ENCODE results near the gene ZFP57.

ZFP57 gene

DNA sequence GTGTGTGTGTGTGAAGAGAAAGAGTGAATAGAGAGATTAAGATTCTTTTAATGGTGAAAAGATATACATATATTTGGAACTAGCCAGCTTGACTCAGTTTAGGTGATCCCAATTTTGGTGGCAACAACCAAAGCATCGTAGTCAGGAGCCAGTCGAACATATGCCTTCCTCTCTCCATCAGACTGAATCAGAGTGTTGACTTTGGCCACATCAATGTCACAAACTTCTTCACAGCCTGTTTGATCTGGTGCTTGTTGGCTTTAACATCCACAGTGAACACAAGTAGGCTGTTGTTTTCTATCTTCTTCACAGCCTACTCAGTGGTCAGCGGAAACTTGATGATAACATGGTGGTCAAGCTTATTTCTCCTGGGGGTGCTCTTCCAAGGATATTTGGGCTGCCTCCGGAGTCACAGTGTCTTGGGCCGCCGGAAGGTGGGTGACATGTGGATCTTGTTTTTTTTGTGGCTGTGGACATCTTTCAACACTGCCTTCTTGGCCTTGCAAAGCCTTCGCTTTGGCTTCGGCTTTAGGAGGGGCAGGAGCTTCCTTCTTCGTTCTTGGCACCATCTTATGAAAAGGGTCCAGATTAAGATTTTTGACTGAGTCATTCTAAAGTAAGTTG, 45.7 kb upstream of the ZFP57 start:
- TF ChIP-seq, protein P1, sequence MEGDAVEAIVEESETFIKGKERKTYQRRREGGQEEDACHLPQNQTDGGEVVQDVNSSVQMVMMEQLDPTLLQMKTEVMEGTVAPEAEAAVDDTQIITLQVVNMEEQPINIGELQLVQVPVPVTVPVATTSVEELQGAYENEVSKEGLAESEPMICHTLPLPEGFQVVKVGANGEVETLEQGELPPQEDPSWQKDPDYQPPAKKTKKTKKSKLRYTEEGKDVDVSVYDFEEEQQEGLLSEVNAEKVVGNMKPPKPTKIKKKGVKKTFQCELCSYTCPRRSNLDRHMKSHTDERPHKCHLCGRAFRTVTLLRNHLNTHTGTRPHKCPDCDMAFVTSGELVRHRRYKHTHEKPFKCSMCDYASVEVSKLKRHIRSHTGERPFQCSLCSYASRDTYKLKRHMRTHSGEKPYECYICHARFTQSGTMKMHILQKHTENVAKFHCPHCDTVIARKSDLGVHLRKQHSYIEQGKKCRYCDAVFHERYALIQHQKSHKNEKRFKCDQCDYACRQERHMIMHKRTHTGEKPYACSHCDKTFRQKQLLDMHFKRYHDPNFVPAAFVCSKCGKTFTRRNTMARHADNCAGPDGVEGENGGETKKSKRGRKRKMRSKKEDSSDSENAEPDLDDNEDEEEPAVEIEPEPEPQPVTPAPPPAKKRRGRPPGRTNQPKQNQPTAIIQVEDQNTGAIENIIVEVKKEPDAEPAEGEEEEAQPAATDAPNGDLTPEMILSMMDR (IDR thresholded peaks at IDR 0.05; ENCODE audit: low read length), result no peak
- TF ChIP-seq EZH2 (optimal IDR thresholded peaks at IDR 0.05; ENCODE audit: low read depth, low read length), result no peak
- no peak for TF ChIP-seq EZH2phosphoT487 (IDR thresholded peaks at IDR 0.05; ENCODE audit: low read length)
- Histone ChIP-seq H3K9me3 (replicated peaks; ENCODE audit: insufficient read depth, low read length) (no peaks in the 10 kb centered on the region), H3K9ac (ENCODE audit: low read length) (no peak overlapping the region), H3K9me2 (replicated peaks; ENCODE audit: insufficient read depth, low read length) (no peaks in the 10 kb centered on the region), H3K4me2 (ENCODE audit: low read depth, low read length) (no peak overlapping the region), H3K36me3 (replicated peaks; ENCODE audit: insufficient read depth, low read length) (no peaks in the 10 kb centered on the region), H4K20me1 (ENCODE audit: insufficient read depth, low read length) (no peaks in the 10 kb centered on the region), H3K27me3 (replicated peaks; ENCODE audit: insufficient read depth, low read length) (no peaks in the 10 kb centered on the region), H3K4me1 (ENCODE audit: low read length) (no peaks in the 10 kb centered on the region), H3K27ac (ENCODE audit: low read length) (no peak overlapping the region), H3F3A (ENCODE audit: insufficient read depth, low read length) (no peaks in the 10 kb centered on the region), H3K4me3 (ENCODE audit: low read length) (no peak overlapping the region), H2AFZ (ENCODE audit: low read length) (no peak overlapping the region), H3K79me2 (ENCODE audit: low read length) (0 out of 2 replicates have a peak, but pooled peaks cover 3% of the 10 kb centered on the region)
- DNase-seq, result no peak

DNA sequence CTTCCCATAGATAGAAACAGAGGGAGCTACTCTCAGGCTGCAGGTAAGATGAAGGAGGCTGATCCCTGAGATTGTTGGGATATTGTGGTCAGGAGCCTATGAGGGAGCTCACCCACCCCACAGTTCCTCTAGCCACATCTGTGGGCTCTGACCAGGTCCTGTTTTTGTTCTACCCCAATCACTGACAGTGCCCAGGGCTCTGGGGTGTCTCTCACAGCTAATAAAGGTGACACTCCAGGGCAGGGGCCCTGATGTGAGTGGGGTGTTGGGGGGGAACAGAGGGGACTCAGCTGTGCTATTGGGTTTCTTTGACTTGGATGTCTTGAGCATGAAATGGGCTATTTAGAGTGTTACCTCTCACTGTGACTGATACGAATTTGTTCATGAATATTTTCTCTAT, 45.0 kb upstream of the ZFP57 start:
- TF ChIP-seq EZH2phosphoT487 (IDR thresholded peaks at IDR 0.05; ENCODE audit: low read length) (no peak), EZH2 (optimal IDR thresholded peaks at IDR 0.05; ENCODE audit: low read depth, low read length) (no peak)
- TF ChIP-seq, protein P1 (IDR thresholded peaks at IDR 0.05; ENCODE audit: low read length), result no peak
- no peak overlapping the region for H2AFZ ChIP-seq (ENCODE audit: low read length)
- H3K4me2 ChIP-seq (ENCODE audit: low read depth, low read length), result no peak overlapping the region
- H3K9me2 ChIP-seq (replicated peaks; ENCODE audit: insufficient read depth, low read length), result no peaks in the 10 kb centered on the region
- 0 out of 2 replicates have a peak, but pooled peaks cover 3% of the 10 kb centered on the region for H3K79me2 ChIP-seq (ENCODE audit: low read length)
- H3F3A ChIP-seq (ENCODE audit: insufficient read depth, low read length), result no peaks in the 10 kb centered on the region
- no peaks in the 10 kb centered on the region for H3K9me3 ChIP-seq (replicated peaks; ENCODE audit: insufficient read depth, low read length)
- no peaks in the 10 kb centered on the region for H3K27me3 ChIP-seq (replicated peaks; ENCODE audit: insufficient read depth, low read length)
- H3K27ac ChIP-seq (ENCODE audit: low read length), result no peak overlapping the region
- H3K4me3 ChIP-seq (ENCODE audit: low read length), result no peak overlapping the region
- no peak overlapping the region for H3K9ac ChIP-seq (ENCODE audit: low read length)
- H4K20me1 ChIP-seq (ENCODE audit: insufficient read depth, low read length), result no peaks in the 10 kb centered on the region
- DNase-seq, result no peak
- H3K4me1 ChIP-seq (ENCODE audit: low read length), result no peaks in the 10 kb centered on the region
- H3K36me3 ChIP-seq (replicated peaks; ENCODE audit: insufficient read depth, low read length), result no peaks in the 10 kb centered on the region

DNA sequence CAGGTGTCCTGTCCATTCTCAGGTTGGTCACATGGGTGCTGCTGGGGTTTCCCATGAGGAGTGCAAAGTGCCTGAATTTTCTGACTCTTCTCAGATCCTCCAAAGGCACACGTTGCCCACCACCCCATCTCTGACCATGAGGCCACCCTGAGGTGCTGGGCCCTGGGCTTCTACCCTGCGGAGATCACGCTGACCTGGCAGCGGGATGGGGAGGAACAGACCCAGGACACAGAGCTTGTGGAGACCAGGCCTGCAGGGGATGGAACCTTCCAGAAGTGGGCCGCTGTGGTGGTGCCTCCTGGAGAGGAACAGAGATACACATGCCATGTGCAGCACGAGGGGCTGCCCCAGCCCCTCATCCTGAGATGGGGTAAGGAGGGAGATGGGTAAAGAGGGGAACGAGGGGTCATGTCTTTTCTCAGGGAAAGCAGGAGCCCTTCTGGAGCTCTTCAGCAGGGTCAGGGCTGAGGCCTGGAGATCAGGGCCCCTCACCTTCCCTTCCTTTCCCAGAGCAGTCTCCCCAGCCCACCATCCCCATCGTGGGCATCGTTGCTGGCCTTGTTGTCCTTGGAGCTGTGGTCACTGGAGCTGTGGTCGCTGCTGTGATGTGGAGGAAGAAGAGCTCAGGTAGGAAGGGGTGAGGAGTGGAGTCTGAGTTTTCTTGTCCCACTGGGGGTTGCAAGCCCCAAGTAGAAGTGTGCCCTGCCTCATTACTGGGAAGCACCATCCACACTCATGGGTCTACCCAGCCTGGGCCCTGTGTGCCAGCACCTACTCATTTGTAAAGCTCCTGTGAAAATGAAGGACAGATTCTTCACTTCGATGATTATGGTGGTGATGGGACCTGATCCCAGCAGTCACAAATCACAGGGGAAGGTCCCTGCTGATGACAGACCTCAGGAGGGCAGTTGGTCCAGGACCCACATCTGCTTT, 44.3 kb upstream of the ZFP57 start:
- no peak overlapping the region for H3K9ac ChIP-seq (ENCODE audit: low read length)
- no peaks in the 10 kb centered on the region for H3F3A ChIP-seq (ENCODE audit: insufficient read depth, low read length)
- no peaks in the 10 kb centered on the region for H4K20me1 ChIP-seq (ENCODE audit: insufficient read depth, low read length)
- no peaks in the 10 kb centered on the region for H3K9me3 ChIP-seq (replicated peaks; ENCODE audit: insufficient read depth, low read length)
- no peaks in the 10 kb centered on the region for H3K36me3 ChIP-seq (replicated peaks; ENCODE audit: insufficient read depth, low read length)
- TF ChIP-seq EZH2phosphoT487 (IDR thresholded peaks at IDR 0.05; ENCODE audit: low read length) (no peak), EZH2 (optimal IDR thresholded peaks at IDR 0.05; ENCODE audit: low read depth, low read length) (no peak)
- TF ChIP-seq, protein P1 (IDR thresholded peaks at IDR 0.05; ENCODE audit: low read length), result no peak
- H3K27me3 ChIP-seq (replicated peaks; ENCODE audit: insufficient read depth, low read length), result no peaks in the 10 kb centered on the region
- H3K27ac ChIP-seq (ENCODE audit: low read length), result no peak overlapping the region
- no peak overlapping the region for H3K4me3 ChIP-seq (ENCODE audit: low read length)
- 0 out of 2 replicates have a peak, but pooled peaks cover 3% of the 10 kb centered on the region for H3K79me2 ChIP-seq (ENCODE audit: low read length)
- no peaks in the 10 kb centered on the region for H3K9me2 ChIP-seq (replicated peaks; ENCODE audit: insufficient read depth, low read length)
- no peak overlapping the region for H2AFZ ChIP-seq (ENCODE audit: low read length)
- H3K4me2 ChIP-seq (ENCODE audit: low read depth, low read length), result no peak overlapping the region
- DNase-seq, result no peak
- no peaks in the 10 kb centered on the region for H3K4me1 ChIP-seq (ENCODE audit: low read length)

Measured in MM.1S (cell line).